VCaP (cell line): Measurements from ENCODE around the gene BAG5.
"Not testable (repeated sequence)": the region's sequence is repeated elsewhere in the genome, so short reads cannot be mapped to it uniquely, and the experiment has no call there.

ENCODE experiments used
- H3K27ac ChIP-seq: fragments of 450-650 bp; 2 replicates; pipeline ENCODE4 v1.5.1; 2017
- TF ChIP-seq, protein P1 (sequence below): fragments of 450-650 bp; conservative IDR thresholded peaks from 2 replicates; pipeline ENCODE4 v1.5.1; 2017; ENCODE audit warnings: mild to moderate bottlenecking, moderate library complexity

Gene BAG5, protein sequence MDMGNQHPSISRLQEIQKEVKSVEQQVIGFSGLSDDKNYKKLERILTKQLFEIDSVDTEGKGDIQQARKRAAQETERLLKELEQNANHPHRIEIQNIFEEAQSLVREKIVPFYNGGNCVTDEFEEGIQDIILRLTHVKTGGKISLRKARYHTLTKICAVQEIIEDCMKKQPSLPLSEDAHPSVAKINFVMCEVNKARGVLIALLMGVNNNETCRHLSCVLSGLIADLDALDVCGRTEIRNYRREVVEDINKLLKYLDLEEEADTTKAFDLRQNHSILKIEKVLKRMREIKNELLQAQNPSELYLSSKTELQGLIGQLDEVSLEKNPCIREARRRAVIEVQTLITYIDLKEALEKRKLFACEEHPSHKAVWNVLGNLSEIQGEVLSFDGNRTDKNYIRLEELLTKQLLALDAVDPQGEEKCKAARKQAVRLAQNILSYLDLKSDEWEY

DNA sequence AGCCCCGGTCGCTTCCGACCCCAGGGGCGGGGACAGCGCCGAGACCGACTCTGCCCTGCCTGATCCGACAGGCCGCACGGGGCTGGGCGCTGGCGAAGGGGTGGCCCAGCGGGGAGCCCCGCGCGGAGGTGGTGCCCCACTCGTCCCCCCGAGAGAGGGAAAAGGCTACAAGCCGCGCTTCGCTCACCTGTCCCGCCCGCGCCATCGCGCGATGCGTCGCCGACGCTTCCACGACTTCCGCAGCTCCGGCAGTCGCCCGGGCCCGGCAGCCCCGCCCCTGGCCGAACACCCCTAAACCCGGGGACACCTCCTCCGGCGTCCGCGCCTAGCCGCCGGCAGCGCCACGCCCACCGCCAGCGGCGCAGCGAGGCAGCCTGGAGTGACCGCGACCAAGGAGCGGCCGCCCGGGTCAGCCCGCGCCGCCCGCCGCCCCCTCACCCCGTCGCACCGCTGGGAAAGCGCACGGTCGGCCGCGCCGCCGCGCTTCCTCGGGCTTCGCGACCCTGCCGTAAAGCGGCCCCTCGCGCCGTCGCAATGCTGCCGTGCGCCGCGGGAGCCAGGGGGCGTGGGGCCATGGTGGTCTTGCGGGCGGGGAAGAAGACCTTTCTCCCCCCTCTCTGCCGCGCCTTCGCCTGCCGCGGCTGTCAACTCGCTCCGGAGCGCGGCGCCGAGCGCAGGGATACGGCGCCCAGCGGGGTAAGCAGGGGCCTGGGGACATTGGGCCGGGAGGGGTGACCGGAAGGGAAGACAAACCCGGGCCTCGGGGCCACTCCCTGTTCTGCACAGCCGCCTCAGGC, at the start of gene BAG5, which contains the start of gene COA8:
Gene BAG5 (minus strand): TSS at position 229 of the 797 bp plus-strand sequence. CDS start 1,493 bp downstream, outside the sequence.
Gene COA8 (plus strand): TSS at position 532 of the 797 bp plus-strand sequence. CDS start 42 bp downstream, at position 574.
- TF ChIP-seq, protein P1, sequence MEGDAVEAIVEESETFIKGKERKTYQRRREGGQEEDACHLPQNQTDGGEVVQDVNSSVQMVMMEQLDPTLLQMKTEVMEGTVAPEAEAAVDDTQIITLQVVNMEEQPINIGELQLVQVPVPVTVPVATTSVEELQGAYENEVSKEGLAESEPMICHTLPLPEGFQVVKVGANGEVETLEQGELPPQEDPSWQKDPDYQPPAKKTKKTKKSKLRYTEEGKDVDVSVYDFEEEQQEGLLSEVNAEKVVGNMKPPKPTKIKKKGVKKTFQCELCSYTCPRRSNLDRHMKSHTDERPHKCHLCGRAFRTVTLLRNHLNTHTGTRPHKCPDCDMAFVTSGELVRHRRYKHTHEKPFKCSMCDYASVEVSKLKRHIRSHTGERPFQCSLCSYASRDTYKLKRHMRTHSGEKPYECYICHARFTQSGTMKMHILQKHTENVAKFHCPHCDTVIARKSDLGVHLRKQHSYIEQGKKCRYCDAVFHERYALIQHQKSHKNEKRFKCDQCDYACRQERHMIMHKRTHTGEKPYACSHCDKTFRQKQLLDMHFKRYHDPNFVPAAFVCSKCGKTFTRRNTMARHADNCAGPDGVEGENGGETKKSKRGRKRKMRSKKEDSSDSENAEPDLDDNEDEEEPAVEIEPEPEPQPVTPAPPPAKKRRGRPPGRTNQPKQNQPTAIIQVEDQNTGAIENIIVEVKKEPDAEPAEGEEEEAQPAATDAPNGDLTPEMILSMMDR = no peak
- H3K27ac ChIP-seq = peak within 1 kb of the TSS; percentile 98

DNA sequence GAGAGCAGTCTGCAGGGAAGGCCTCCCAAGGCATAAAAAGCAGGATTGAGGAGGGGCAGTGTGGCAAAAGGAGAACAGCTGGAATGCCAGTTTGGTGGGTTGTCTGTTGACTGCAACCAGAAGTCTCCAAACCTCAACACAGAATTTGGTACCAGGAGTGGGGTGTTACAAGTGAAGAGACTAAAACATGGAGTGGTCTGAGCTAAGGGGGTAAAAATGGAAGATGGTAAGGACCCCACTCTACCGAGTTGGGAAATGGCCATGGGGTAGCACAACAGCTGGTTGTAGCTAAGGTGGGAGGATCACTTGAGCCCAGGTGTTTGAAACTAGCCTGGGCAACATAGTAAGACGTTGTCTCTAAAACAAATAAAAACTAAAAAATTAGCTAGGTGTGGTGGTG, 48.8 kb upstream of the BAG5 start:
- H3K27ac ChIP-seq = no peak overlapping the region
- TF ChIP-seq, protein P1 = no peak

DNA sequence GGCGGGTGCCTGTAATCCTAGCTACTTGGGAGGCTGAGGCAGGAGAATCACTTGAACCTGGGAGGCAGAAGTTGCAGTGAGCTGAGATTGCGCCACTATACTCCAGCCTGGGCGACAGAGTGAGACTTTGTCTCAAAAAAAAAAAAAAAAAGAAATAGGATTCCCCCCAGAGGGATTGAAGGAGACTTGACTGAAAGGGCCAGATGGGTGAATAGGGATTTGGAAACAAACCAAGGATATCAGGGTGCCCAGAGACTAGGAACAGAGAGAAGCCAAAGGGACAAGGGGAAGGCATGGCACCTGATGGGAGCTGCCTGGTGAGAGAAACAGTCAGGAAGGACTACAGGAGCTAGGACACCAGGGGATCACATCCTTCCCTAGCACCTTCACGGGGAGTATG, 46.6 kb upstream of the BAG5 start:
- not testable (repeated sequence) for H3K27ac ChIP-seq

DNA sequence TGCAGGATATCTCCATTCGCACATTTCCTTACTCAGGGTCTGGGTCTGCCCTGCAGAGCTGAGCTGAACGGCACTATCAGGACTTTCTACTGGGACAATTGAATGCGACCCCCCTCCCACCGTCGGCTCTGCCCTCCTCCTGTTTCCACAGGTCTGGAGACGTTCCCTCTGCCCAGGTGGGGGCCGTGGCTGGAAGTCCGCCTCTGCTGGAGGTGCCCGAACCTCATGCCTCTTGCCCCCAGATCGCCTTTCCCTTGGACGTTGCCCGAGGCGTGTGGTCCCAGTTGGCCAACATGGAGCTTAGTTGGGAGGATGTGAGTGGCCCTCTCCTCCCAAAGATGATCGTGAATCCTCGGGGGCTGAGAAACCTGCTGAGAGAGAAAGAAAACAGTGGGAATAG, 45.4 kb upstream of the BAG5 start:
- TF ChIP-seq, protein P1 = no peak
- peak overlapping the region; percentile 35; the same call in 1 of the 2 replicates for H3K27ac ChIP-seq

DNA sequence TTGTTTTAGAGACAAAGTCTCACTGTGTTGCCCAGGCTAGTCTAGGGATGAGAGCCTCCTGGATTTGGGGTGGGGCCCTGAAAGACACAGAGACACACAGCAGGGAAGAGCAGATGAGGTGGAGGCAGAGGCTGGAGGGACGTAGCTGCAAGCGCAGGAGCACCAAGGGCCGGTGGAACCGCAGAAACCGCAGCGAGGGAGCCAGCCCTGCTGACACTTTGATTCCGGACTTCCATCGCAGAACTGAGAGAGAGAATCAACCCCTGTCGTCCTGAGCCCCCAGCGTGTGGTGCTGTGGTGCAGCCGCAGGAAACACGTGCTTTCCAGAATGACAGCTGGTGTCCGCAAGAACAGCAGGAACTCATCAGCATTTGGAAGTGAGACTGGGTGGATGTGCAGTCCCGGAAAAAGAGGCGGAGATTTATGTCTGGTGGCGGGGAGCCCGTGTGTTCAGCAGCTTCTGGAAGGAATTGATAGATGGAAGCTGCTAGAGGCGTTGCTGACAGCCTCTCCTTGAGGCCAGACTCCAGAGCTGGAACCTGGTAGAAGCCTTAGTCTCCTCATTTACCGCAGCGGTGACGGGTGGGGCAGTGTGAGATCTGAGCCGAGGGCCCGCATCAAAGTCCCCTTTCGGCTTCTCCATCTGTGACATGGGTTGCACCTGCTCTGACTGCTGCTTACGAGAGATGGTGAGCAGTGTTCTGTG, 44.7 kb upstream of the BAG5 start:
- peak overlapping the region; percentile 35; the same call in 1 of the 2 replicates for H3K27ac ChIP-seq
- TF ChIP-seq, protein P1 = peak; percentile 41

DNA sequence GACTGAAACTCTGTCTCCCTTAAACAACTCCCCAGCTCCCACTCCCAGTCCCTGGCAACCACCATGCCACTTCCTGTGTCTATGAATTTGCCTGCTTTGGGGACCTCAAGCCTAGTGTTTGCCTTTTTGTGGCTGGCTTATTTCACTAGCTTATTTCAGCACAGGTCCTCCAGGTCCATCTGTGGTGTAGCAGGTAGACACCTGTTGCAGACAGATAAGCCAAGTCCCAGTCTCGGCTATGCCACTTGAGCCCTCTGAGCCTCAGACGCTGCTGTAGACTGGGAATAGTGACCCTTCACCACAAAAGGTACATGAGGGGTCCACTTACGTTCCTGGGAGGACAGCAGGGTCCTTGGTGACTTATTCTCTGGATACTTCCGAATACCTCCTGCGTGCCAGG, 42.2 kb upstream of the BAG5 start:
- TF ChIP-seq, protein P1 = no peak
- H3K27ac ChIP-seq = no peak overlapping the region

DNA sequence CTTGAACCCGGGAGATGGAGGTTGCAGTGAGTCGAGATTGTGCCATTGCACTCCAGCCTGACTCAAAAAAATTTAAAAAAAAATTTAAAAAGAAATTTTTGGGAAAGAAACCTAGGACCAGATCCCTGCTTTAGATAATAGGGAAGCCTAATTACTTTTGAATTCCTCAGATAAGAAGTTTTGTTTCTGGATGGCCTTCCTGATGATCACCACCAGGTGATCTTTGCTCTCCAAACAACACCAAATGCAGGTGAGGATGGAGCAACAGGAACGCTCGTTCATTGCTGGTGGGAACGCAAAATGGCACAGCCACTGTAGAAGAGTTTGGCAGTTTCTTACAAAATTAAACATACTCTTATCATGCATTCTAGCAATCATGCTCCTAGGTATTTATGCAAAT, 38.0 kb upstream of the BAG5 start:
- TF ChIP-seq, protein P1 = no peak
- no peak overlapping the region for H3K27ac ChIP-seq
